GM23248 (cell line): ENCODE data around the gene MX2.

Experiments
- EZH2 ChIP-seq: fragments of 200-600 bp; sonication (generic); IDR thresholded peaks from 2 replicates; pipeline ENCODE4 v1.6.1; 2018; ENCODE audit warnings: antibody characterized with exemption, mild to moderate bottlenecking; ENCODE audit not compliant: insufficient read depth, poor library complexity, severe bottlenecking
- EZH2phosphoT487 ChIP-seq: fragments of 200-600 bp; sonication (generic); IDR thresholded peaks from 2 replicates; pipeline ENCODE4 v1.6.1; 2018; ENCODE audit warnings: antibody characterized with exemption, moderate library complexity, mild to moderate bottlenecking, low read depth; ENCODE audit not compliant: insufficient read depth

DNA sequence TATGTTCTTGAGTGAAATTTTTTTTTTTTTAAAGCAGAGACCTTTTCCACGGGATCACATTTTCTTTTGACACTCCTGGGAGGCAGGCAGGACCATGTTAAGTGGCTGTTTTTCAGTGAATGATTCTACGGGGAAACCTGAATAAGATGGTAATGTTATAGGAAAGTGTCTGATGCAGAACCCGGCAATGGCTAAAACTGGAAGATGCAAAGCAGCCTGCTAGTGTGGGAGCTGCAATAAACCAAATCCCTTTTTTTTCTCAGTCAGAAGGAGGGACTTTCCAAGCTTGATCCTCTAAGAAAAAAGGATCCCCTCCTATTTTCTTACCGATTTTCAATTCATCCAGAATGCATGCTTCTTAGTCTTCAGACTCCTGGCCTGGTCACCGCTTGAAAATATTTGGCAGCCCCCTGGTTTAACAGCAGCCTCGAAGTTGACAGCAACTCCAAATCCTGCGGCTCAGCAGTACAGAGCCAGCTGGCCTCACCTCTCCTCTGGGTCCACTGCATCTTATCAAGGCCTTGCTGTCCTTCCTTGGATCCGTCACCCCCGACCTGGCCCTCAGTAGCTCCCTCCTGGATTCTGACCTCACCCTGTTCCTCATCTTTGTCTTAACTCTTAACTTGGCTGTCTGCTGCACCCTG, 5.6 kb downstream of the MX2 start:
- TF ChIP-seq EZH2 (no peak), EZH2phosphoT487 (no peak)
